GM18511 (cell line): Measurements from ENCODE around the gene TSKU.
"Not testable (repeated sequence)": the region's sequence is repeated elsewhere in the genome, so short reads cannot be mapped to it uniquely, and the experiment has no call there.

Experiments
- ATAC-seq: cut with Tn5 transposase; IDR thresholded peaks from one replicate; pipeline ENCODE4 v1.9.1; 2021; ENCODE audit warnings: mild to moderate bottlenecking, moderate library complexity; ENCODE audit not compliant: unreplicated experiment

Gene TSKU

DNA sequence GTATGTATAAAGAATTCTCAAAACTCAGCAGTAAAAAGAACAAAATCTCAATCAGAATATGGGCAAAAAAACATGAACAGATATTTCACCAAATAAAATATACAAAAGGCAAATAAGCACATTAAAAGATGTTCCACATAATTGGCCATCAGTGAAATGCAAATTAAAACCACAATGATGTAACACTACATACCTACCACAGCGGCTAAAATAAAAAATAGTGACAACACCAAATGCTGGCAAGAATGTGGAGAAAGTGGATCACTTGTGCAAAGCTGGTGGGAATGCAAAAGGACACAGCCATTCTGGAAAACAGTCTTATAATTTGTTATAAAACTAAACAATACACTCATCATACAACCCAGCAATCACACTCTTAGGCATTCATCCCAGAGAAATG is 39.2 kb downstream of the TSKU start:
- no peak for ATAC-seq

DNA sequence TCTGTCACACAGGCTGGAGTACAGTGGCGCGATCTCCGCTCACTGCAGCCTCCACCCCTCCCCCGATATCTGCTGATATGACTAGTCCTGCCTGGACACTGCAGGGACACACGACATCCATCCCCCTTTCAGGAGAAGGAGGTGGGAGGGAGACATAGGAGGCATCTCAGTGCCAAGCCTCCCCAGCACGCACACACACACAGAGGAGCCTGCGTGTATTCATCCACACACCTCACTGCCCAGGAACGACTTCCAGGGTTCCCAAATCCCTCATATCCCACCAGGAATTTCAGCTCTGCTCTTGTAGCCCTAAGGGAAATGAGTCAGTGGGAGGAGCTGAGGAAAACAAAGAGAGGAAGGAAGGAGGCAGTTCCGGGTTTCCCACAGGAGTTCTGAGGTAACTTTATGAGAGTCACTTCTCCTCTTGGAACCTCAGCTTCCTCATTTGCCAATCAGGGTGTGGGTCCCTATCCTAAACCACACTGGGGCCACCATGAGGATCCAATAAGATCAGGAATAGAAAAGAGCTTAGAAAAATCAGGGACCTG is 40.4 kb downstream of the TSKU start:
- no peak for ATAC-seq

DNA sequence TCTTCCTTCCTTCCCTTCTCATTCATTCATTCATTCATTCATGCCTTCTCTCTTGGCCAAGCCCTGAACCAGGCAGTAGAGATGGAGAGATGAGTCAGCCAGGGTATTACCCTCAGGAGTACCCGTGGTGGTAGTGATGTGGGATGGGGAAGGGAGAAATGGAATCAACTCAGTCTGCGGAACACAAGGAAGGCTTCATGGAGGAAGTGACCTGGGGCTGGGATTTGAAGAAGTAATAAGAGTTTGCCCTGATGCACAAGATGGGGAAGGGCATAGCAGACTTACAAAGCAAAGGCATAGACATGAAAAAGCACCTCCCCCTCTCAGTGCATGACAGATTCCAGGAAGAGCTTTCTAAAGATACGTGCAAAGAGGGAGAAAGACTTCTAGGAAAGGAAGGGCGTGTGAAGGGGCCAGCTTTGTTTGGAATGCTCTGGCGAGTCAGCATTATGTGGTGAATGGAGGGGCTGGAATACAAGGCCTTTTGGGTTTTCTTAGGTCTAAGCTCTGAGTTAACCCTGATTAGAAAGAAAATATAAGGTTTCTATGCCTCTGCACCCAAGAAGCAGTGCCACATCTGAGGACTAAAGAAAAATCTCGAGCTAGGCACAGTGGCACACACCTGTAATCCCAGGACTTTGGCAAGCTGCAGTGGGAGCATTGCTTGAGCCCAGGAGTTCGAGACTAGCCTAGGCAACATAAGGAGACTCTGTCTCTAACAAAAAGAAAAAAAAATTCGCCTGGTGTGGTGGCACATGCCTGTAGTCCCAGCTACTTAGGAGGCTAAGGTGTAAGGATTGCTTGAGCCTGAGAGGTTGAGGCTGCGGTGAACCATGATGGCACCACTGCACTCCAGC is 41.2 kb downstream of the TSKU start:
- ATAC-seq: no peak

DNA sequence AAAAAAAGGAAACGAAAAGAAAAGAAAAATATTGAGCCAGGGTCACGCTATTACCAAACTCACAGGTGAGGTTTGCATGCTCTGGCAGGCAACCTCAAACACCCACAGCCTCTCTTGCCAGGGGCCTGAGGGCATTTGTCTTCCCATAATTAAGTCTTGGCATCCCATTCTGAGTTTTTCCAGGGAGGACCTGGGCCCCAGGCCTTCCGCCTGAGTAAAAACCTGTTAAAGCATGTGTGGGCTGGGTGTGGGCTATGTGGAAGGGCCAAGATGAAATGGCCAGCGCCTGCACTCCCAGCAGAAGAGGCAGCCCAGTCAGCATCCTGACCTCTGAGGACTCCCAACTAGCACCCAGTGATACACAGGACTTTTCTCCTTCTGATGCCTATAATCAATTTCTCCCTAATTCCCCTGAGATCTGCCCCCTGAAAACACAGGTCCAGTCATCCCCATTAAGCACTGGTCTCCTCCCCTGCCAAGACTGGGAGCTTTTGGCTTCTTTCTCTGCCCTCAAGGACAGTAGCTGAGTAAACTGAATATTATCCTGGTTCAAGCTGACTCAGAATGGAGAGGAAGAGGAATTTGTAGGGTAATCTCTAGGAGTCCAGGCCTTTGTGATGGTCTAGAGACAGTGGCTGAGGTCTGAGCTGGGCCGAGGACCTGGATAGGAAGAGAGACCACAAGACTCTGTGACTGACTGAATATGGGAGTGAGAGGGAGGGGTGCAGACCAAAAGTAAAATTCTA is 42.0 kb downstream of the TSKU start:
- no peak for ATAC-seq

DNA sequence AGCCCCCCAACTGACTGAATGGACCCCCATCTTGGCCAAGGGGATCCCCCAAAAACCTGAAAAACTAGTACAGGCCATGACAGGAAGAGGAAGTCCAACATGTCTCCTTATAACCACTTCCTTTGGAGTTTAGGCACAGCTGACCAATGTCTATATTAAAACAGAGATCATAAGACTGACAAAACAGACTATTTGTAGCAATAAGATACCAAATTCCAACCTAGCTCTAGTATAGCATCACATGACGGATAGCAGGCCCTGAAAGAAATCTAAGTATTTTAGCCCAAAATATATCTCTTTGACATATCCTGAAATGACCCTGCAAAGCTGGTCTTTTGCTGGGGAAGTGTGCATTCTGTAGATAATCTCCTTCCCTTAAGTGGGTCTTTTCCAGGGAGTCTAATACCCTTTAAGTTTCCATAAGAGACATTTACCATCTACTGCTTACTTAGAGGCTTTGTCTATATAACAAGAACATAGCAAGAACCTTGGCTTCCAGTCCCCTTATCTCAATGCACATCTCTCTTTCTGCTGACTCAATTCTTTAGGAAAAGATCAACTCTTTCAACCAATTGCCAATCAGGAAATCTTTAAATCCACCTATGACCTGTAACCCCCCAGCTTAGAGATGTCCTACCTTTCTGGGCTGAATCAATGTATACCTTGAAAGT is 42.7 kb downstream of the TSKU start:
- no peak for ATAC-seq

DNA sequence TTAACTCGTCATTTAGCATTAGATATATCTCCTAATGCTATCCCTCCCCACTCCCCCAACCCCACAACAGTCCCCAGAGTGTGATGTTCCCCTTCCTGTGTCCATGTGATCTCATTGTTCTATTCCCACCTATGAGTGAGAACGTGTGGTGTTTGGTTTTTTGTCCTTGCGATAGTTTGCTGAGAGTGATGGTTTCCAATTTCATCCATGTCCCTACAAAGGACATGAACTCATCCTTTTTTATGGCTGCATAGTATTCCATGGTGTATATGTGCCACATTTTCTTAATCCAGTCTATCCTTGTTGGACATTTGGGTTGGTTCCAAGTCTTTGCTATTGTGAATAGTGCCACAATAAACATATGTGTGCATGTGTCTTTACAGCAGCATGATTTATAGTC is 43.4 kb downstream of the TSKU start:
- not testable (repeated sequence) for ATAC-seq

DNA sequence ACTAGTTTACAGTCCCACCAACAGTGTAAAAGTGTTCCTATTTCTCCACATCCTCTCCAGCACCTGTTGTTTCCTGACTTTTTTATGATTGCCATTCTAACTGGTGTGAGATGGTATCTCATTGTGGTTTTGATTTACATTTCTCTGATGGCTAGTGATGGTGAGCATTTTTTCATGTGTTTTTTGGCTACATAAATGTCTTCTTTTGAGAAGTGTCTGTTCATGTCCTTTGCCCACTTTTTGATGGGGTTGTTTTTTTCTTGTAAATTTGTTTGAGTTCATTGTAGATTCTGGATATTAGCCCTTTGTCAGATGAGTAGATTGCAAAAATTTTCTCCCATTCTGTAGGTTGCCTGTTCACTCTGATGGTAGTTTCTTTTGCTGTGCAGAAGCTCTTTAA is 43.8 kb downstream of the TSKU start:
- not testable (repeated sequence) for ATAC-seq

DNA sequence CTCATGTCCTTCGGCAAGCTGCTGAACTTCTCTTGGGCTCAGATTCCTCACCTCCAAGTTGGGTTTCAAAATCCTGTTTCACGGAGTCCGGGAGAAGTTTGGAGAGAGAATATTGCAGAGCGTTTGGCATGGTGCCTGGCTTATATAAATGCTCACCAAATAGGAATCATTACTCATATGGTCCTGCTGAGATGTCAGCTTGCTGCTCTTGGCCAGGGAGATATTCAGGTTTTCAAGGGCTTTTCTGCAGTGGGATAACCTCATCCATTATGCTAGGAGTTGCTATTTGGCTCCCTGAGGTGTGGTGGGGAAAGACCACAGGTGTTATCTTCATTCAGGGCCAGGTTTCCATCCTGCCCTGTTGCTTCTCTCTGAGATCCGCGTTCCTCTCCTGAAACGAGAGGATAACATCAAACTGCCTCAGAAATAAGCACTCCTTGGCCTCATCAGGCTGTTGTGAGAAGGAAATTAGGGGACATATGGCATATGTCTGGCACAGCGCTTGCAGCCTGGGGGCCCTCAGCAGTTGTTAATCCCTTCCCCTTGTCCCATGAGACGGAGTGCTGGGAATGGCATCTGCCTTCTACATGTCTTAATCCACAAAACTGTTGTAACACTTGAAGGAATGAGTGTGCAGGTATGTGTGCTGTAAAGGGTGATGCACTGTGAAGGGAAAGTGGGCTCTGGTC is 47.6 kb downstream of the TSKU start:
- ATAC-seq: no peak

DNA sequence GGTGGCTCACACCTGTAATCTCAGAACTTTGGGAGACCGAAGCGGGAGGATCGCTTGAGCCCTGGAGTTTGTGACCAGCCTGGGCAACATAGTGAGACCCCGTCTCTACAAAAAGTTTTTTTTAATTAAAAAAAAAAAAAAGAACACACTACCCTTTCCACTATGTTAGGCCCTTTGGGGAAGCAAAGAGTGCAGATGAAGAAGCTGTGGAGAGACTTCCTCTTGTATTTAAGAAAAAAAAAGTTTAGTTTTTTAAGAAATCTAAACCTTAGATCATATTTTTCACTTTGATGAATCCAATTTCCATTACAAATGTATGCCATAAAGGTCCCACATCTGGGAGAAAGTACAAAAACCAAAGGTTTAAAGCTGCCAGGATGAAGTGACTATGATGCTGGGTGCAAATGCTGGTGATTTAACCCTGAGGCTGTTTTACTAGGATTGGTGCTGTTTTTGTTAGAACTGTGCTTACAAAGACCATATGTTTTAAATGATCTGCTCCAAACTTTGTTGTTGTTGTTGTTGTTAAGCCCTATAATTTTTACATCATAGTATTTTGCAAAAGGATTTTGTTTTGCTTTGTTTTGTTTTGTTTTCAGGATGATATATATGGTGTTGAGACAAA is 48.6 kb downstream of the TSKU start:
- no peak for ATAC-seq

DNA sequence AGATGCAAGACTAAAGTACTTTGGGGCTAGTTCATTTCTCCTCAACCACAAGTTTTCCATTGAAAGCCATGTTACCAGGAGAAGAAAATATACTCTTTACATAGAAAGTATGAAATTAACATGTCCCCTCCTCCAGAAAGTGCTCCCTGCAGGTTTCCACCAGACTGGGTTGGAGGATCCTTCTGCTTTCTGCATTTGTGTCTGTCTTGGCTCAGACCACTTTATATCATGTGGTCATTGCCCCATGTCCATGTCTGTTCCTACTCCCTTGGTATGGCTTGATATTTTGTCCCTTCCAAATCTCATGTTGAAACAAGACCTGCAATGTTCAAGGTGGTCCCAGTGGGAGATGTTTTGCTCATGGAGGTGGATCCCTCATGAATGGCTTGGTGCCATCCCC is 49.2 kb downstream of the TSKU start:
- no peak for ATAC-seq

DNA sequence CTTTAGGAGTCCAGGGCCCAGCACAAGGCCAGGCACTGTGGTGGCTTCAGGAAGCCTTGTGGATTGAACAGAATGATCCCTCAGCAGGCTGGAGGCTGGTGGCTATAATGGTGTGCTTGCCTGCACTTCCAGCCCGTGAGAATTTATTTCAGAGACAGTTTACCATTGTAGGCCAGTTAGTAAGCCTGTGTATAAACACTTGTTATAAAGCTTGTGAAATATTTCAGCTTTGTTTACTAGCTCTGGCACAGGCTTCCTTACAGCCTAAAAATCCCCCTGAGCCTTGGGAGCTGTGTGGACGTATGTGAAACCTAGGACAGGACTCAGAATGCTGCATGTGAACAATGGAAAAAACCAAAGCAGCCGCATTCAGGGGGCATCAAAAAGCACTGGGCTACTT is 51.0 kb downstream of the TSKU start:
- no peak for ATAC-seq

DNA sequence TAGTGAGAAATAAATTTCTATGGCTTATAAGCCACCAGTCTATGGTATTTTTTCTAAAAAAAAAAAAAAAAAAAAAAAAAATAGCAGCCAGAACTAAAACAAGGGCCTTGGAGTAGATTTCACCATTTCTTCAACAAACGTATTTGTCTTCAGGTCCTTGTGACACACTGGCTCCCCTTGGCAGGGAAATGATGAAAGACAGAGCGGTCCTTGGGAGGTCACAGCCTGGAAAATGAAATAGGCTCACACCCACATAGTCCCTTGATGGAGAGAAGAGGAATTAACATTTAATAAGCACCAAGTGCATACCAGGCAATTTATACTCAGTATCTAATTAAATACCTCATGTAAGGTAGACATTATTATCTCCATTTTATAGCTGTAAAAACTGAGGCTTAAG is 51.9 kb downstream of the TSKU start:
- no peak for ATAC-seq

DNA sequence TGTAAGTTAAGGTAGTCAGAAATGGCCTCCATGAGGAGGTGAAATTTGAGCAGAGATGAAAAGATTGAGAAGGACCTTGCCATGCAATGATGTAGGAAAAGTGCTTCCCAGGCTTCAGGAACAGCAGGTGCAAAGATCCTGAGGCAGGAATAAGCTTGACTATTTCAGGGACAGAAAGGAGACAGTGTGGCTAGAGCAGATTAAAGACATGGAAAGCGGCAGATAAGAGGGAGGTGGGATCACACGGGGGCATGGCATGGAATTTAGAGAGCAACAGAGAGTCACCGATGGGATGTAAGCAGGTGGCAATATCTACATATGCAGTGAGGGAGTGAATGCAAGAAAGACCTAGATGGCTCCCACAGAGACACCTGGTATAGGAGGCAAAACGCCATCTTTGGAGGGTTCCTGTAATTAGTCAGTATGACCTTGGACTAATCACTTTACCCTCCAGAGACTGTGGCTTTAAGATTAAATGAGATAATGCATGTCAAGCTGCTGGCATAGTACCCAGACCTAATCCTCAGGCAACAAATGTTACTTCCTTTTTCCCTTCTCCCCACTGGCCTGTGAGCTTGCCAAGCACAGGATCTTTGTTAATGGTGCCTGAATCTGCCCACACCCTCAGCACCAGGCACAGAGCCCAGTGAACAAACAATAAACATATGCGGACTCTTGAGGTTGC is 52.9 kb downstream of the TSKU start:
- ATAC-seq: no peak

DNA sequence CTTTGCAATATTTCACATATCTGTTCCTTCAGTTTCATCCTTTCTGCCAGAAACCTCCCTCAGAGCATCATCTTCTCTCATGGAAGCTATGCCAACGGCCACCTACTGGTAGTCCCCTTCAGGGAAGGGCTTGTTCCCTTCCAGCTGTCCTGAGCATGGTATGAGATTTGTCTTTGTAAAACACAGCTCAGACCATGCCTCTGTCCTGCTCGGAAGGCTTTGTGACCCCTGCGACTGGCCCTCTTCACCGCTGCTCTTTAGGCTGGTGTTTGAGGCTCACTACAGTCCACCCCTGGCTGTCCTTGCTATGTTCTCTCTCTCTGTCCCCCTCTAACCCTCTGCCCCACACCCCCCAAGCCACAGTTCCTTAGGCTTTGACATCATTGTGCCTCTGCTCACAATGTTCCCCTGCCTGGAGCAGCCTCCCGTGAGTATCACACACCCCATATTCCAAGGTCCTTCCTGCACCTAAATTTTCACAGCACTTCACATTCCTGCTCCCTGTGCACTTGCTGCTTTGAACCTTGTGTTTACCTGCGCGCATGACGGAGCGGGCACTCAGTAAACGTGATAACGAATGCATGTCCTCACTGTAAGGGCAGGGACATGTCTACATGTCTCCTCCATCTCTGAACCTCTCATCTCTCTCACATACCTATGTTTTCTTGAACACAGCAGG is 53.6 kb downstream of the TSKU start:
- ATAC-seq: no peak

DNA sequence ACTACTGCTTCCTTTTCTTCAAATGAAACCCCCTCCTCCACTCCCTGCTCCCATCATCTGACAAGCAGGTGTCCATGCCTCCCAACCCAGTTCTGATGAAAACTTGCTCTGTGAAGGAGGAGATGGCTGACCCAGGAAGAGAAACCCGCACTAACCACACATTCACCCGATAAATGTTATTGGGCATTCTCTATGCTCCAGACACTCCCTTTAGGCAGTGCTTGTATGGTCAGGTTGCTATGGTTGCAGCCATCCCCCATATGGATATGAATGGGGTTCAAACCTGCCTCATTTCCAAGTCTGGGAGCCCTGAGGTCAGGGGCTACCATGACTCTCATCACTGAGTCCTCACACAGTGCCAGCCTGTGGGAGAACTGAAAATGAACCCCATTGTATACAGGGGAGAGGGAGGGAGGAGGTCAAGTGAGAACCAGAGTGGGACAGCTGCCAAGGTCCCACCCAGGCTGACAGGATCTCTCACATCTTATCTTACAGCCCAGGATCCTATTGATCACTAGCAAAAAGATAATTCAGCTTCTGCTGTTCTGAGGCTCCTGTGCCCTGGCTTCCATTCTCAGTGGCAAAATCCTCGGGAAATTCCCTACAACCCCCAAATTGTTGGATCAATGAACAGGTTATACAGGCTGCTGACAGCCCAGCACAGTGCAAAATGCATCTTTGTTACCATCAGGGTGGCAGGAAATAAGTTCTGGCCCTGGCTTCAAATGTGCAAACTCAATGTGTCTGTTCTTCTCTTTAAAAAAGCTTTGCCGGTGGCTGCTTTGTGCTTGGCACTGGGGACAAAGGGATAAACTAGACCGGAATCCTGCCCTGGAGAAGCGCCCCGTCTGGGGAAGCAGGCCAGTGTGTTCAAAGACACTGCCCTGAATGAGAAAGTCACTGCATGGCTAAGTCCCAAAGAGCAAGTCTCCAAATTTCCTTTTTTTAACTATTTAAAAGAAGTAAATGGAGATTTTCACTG is 54.8 kb downstream of the TSKU start:
- no peak for ATAC-seq

DNA sequence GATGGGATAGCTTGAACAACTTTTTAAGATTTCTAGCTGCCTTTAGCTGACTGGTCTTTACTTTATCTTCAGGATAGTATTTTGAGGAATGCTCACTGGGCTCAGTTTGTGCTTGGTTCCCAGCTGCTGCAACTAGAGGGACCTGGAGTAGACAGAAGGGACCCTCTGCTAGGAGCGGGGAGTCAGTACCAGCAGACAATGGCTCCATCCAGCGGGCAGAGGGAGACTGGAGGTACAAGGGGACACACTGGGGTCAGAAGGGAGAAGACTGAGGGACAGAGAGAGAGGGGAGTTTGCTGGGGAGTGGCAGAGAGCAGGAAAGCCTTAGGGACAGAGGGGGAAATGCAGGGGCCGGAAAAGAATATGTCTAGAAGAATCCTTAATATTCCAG is 55.5 kb downstream of the TSKU start:
- no peak for ATAC-seq

DNA sequence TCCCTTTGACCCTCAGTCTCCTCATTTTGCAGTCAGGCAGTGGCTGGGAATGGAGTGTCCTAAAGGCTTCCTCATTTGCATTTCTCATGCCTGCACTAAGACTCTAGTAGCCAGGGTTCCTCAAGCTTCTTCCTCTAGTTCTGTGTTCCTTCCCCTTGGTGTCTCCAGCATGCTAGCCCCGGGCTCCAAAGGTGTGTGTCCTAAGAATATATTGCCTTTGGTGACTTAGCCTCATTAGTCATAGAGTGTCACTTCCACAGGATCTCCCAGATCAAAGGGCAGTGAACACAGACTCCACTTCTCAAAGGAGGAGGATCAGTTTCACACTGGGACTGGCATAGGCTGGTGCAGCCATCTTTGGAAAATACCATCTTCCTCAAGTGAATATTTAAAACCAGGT is 56.2 kb downstream of the TSKU start:
- no peak for ATAC-seq

DNA sequence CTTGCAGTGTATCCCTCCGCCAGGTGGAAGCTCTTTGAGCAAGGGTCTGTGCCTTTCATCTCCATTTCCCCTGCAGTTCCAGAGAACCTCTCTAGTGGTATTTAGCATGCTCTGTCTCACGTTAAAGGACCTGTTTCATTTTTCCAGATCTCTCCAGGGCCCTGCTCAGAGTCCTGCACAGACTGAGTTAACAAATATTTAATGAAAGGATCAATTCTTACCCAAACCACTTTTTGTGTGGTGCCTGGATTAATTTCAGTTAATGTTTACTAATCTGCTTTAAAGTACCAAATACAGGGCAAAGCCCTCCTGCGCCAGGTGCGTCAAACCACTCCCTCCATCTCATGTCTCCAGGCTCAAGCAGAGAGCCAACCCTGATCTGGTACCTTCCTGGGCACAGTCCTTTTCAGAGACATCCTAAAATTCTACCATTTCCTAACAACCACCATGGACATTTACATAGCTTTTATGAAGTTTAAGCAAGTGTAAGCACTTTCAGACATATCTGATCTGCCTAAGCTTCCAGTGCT is 58.8 kb downstream of the TSKU start:
- ATAC-seq: no peak
